Coronary artery (tissue), 2 donors: ENCODE data around the gene ATE1.

ENCODE experiments used
- DNase-seq: peaks from one replicate; pipeline ENCODE4 v3.0.0-alpha.2; 2017; ENCODE audit warnings: low spot score
- H3K27ac ChIP-seq, 2 donors: fragments of 200-600 bp; sonication (generic); one replicate each; pipeline ENCODE4 v1.5.1; 2016 to 2019
- H3K4me3 ChIP-seq: fragments of 200-600 bp; sonication (generic); 2 replicates; pipeline ENCODE4 v1.5.1; 2016; ENCODE audit warnings: mild to moderate bottlenecking, moderate library complexity
- CTCF ChIP-seq: fragments of 200-600 bp; sonication (generic); IDR thresholded peaks from one replicate; pipeline ENCODE4 v1.5.1; 2019; ENCODE audit warnings: antibody characterized with exemption

Gene ATE1

DNA sequence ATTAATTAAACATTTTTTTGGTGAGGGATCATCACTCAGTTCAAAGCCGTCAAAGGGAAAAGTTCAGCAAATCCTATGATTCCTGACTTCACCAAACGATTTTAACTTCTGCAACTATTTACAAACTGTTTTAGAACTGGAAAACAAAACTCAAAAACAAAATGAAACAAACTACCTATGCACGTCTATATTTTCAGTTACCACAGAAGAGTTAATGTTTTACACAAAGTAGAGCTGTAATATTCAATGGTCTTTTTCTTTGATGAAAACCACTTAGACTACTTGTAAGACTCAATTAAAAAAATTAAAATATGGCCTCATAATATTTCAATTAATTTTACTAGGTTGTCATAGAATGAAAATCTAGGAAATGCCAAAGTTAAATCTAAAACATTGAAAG, 131.5 kb downstream of the ATE1 start:
- TF ChIP-seq CTCF, result no peak
- H3K27ac ChIP-seq, result no peak overlapping the region
- H3K4me3 ChIP-seq, result no peak overlapping the region
- no peak for DNase-seq

DNA sequence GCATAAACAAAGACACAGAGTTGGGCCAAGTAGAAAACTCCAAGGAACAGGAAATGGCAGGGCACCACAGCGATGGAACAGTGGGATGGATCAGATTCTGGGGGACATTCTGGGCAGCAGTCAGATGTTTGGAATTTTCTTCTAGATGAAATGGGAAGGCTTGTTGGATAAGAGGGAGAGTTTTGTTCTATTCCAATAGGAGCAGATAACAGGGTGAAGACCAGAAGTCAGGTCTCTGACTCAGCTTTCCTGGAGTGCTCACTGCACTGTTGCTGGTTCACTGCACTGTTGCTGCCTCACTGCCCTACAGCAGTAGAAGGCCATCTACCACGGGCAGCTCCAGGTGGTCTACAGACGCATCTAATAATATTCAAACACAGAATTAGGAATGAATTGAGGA, 135.6 kb downstream of the ATE1 start:
- DNase-seq, result no peak
- Histone ChIP-seq H3K27ac (no peak overlapping the region), H3K4me3 (no peak overlapping the region)
- TF ChIP-seq CTCF, result no peak

DNA sequence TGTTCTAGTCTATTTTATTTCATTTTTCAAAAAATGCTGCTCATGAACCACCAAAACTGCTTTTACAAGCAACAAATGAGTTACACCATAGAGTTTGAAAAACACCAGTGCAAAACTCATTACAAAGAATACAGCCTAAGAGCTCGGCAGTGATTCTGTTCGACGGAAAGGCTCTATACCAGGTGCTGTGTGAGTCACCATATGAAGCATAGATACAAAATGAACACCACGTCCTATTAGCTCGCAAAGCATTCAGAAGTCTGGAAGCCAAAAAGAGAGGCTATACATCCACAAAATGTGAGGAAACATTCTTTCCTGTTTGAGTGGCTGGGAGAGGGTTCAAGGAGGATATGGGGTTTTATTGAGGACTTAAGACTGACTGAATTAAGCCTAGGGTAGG, 136.1 kb downstream of the ATE1 start:
- TF ChIP-seq CTCF, result no peak
- Histone ChIP-seq H3K4me3 (no peak overlapping the region), H3K27ac (no peak overlapping the region)
- no peak for DNase-seq

- TF ChIP-seq CTCF, result no peak
- no peak for DNase-seq
- Histone ChIP-seq H3K4me3 (no peak overlapping the region), H3K27ac (no peak overlapping the region)
Measured at GRCh38 chr10:121788717-121789116, 139.1 kb downstream of the ATE1 start.

- TF ChIP-seq CTCF, result no peak
Measured at GRCh38 chr10:121788115-121788514, 139.7 kb downstream of the ATE1 start.

GRCh38 chr10:121787169-121787568, 140.7 kb downstream of the ATE1 start:
- DNase-seq, result no peak
- Histone ChIP-seq H3K27ac (no peak overlapping the region), H3K4me3 (no peak overlapping the region)
- TF ChIP-seq CTCF, result no peak

More at GRCh38 chr10:121788115-121788514, 139.7 kb downstream of the ATE1 start:
- Histone ChIP-seq H3K27ac (no peak overlapping the region), H3K4me3 (no peak overlapping the region)
- no peak for DNase-seq

DNA sequence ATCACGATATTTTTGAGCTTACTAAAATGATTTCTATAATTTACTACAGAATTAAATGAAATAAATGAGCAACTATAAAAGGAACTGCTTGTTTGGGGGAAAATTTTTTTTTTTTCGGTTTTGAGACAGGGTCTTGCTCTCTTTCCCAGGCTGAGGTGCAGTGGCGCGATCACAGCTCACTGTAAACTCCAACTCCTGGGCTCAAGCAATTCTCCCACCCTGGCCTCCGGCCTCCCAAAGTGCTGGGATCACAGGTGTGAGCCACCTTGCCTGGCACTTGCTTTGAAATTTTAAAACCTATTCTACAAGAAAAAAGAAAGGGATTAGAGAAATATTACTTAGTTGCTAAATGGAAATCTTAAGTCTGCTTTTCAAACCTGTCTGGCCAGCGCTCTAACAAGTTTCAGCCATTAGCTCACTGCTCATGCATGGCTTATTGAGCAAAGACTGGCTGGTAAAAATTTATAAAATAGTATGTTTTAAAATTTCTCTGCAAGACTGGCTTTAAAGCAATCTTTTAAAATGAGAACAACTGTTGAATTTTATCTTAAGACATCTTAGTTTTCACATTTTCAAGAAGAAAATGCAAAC, 144.0 kb downstream of the ATE1 start:
- H3K27ac ChIP-seq, result no peak overlapping the region
- H3K4me3 ChIP-seq, result no peak overlapping the region
- DNase-seq, result no peak
- TF ChIP-seq CTCF, result no peak
